Inflammatory macrophage treated with lipopolysaccharide for 4 hours (primary cell): ENCODE data around the gene VCAM1.
"Not testable (repeated sequence)": the region's sequence is repeated elsewhere in the genome, so short reads cannot be mapped to it uniquely, and the experiment has no call there.

Experiments
- DNase-seq: peaks from one replicate; pipeline ENCODE4 v3.0.0-alpha.2; 2020

The VCAM1 gene, protein sequence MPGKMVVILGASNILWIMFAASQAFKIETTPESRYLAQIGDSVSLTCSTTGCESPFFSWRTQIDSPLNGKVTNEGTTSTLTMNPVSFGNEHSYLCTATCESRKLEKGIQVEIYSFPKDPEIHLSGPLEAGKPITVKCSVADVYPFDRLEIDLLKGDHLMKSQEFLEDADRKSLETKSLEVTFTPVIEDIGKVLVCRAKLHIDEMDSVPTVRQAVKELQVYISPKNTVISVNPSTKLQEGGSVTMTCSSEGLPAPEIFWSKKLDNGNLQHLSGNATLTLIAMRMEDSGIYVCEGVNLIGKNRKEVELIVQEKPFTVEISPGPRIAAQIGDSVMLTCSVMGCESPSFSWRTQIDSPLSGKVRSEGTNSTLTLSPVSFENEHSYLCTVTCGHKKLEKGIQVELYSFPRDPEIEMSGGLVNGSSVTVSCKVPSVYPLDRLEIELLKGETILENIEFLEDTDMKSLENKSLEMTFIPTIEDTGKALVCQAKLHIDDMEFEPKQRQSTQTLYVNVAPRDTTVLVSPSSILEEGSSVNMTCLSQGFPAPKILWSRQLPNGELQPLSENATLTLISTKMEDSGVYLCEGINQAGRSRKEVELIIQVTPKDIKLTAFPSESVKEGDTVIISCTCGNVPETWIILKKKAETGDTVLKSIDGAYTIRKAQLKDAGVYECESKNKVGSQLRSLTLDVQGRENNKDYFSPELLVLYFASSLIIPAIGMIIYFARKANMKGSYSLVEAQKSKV

DNA sequence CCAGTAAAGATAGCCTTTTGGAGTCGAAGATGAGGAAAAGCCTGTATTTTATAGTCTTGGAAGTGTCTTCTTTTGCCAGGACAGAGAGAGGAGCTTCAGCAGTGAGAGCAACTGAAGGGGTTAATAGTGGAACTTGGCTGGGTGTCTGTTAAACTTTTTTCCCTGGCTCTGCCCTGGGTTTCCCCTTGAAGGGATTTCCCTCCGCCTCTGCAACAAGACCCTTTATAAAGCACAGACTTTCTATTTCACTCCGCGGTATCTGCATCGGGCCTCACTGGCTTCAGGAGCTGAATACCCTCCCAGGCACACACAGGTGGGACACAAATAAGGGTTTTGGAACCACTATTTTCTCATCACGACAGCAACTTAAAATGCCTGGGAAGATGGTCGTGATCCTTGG, at the start of gene VCAM1:
VCAM1 (plus strand) TSS at position 253 of the 400 bp plus-strand sequence; CDS start at position 372, 119 bp downstream.
- DNase-seq = no peak

DNA sequence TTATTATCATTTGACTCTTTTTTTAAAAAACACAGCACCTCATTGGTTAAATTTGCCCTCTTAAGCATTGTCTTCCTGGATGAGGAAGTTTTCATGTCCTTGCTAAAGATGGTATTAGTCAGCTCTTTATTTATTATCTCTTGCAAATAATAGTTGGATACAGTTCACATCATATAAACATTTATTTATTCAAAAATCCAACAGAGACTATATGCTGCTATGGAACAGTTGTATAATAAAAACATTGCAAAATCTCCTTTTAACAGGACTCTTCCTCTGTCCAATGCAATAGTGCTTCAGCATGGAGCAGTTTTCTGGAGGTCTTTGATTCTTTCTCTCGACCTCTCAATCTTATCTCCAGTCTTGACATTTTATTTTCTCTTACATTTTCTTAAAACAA, 49.5 kb upstream of the VCAM1 start:
- DNase-seq = no peak

DNA sequence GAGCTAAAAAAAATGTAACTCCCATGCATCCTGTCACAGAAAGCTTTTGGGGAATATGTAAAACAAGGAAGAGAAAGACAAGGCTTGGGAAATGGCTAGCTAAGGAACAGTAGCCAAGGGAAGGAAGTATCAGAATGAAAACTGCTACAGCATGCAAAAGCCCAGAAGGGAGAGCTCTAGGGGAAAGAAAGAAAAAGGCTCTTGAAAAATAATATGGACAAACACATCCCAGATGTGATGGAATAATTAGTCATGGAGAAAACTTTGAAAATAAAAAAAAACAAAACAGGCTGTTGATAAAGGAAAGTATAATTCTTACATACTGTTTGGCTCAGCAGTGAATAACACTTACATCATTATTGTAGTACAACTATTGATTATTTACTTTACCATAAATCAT, 47.9 kb upstream of the VCAM1 start:
- DNase-seq = peak; percentile 21

DNA sequence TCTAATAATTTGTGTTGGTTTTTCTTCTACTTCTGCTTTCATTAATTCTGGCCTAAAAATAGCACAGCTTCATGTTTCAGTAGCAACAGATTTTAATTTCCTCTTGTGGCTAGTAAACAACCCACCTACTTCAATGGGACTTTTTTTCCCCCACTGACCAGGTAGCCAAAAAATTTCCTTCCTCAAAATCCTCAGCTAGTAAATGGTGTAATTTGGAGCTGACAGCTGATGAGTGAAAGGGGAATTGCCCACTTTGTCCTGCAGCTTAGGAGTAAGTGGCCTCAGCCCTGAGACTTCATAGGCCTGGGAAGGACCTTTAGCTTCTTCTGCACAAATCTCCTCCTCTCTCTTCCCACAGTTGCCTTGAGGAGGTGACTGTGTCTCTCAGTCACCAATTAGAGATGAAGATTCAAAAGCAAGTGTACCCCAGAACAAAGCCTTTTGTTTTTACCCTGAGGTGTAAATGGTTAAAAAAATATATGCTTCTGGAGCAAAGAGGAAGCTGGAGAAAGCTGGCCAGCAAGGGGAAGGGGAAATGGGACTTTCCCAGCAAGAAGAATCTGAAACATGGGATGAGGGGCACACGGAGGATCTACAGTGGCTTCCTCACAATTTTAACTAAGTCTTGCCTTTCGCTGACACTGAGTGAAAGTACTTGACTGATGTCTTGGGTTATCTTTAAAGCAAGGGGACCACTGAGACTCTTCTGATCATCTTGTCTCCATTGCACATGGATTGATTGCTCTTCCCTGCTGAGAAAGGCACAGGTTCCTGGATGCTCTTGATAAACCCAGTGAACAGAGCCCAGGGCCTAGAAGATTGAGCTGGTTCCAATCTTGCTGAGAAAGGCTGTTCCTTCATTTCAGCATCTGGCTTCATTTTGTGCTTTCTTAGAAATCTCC, 35.8 kb upstream of the VCAM1 start:
- DNase-seq = peak; percentile 58

DNA sequence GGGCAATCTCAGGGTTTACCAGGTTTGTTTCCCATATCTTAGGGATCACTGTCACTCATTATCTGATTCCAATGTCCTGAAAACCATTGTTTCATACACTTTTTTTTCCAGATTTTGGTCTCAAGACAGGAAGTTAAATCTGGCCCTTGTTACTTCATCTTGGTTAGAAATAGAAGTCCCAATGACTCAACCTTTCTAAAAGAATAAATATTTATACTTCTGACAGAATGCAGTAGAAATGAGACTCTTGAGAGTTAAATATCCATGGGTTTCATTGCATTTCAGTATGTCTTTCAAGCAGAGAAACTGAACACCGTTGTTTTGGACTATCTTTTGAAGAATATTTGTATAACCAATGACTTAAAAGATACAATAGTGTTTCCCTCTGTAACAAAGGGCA, 19.8 kb upstream of the VCAM1 start:
- peak; percentile 25 for DNase-seq

DNA sequence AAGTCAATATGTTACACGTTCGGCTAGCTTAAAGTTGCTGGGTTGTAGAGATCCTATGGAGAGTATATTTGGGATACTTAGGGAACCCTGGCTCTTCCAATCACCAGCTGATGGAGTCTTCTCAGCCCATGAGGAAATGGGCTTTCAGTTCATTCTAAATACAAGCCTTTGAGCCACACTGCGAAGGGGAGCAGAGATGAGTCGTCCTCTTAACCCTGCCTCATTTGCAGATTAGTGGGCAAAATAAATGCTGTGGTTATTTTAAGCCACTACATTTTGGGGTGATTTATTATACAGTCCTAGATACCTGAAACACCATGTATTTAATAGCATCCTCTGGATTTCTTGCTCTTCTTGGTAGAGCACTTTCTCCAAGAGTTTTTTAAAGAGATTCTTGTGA, 19.0 kb upstream of the VCAM1 start:
- no peak for DNase-seq

DNA sequence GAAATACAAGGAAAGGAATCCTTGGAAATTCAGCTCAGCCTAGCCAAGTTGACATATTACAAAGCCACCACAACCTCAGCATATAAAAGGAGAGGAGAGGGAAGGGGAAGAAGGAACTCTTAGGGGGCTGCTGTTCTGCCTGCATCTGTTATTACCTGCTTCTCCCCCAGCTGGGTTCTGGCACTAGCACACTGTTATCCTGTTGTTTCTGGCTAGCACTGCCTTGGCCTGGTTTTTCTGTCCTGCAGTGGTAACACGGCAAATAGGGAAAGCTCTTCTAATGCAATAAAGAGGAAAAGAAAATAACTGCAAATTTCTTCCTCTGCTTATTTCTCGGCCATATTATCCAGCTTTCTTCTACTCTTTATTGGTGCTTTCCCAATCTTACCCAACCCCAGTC, 16.5 kb upstream of the VCAM1 start:
- no peak for DNase-seq

DNA sequence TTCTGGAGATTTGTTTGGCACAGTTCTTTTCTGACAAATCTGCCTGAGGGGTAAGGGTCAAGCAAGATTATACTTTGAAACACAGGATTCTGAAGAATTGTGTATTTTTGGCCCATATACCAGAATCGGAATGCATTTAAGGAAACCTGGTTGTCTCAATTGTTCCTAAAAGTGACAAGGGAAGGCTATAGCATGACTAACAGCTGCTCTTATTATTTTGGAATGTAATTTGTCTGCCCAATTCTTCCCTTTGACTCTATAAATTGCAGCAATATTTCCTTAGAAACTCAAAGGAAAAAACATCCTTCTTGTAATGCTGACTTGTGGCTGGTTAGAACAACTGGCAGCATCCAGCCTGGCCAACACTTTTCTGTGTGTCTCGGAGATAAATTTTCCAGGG, 15.8 kb upstream of the VCAM1 start:
- no peak for DNase-seq

DNA sequence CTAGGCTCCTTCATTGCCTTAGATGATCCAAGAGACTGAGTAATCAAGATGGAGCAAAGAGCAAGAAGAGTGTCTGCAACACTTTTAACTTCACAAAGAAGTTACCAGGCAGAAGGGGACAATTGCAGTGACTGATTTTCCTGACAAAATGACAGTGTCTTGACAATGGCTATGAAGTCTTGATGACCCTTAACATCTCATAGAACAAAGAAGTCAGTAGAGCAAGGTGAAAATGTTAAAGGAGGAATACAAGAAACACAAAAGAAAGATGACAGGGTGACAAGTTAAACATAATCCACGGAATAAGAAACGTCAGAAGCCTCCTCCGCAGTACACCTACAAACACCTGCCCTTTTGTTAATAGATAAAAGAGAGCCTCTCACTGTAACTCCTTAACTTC, 15.1 kb upstream of the VCAM1 start:
- no peak for DNase-seq

DNA sequence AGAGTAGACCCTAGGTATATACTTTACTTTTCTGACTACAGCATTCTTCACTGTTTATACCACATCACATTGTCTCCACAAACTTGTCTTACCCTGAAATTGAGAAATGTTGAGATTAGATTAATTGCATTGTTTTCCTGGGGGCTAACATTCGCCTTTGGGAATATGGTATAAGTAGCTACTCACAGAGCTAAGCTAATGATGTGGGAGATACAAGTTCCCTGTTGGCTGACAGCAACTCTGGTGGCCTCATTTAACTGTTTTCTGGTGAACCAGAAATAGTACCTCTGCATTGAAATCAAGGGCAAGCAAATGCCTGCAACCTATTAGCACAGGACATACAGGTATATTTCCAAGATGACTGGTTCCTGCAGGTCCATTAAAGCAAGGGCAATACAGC, 13.2 kb upstream of the VCAM1 start:
- no peak for DNase-seq

DNA sequence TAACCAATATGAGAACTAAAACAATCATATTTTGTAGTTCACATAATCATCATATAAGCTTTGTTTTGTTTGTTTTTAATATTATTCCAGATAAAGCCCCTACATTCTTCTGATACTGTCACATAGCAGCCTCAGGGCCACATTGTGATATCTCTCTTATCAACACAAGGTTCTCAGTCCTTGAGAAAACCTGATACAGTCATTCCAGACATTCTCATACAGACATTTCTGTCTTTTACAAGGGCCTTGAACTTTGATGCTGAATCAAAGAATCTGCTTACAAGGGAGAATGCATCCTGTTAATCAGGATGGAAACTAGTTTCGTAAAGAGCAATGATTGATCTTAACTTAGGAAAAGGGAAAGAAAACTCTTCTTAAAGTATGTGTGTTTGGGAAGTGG, 12.7 kb upstream of the VCAM1 start:
- DNase-seq = no peak

DNA sequence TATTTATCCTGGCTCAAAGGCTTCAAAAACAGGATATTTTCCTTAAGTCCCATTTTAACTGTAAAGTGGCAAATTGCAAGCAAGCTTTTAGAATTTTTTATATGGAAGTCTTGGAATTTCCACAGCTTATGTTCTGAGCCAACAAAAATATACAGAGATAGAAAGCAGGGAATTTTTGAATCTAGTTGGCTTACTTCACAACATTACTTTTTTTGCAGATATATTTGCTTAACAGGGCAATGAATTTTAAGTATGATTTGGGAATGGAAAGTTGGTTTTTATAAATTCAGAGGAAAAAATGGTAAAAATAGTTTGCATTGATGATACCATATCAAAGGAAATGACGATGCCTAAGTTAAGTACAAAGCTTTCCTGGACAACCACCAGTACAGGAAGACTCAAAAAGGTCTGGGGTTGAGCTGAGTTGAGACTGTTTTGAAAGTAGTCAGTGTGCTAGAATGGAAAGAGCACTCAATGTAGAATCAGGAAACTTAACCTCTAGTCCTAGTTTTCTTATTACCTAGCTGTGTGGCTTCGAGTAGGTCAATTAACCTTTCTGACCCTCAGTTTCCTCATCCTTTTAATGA, 11.0 kb upstream of the VCAM1 start:
- no peak for DNase-seq

DNA sequence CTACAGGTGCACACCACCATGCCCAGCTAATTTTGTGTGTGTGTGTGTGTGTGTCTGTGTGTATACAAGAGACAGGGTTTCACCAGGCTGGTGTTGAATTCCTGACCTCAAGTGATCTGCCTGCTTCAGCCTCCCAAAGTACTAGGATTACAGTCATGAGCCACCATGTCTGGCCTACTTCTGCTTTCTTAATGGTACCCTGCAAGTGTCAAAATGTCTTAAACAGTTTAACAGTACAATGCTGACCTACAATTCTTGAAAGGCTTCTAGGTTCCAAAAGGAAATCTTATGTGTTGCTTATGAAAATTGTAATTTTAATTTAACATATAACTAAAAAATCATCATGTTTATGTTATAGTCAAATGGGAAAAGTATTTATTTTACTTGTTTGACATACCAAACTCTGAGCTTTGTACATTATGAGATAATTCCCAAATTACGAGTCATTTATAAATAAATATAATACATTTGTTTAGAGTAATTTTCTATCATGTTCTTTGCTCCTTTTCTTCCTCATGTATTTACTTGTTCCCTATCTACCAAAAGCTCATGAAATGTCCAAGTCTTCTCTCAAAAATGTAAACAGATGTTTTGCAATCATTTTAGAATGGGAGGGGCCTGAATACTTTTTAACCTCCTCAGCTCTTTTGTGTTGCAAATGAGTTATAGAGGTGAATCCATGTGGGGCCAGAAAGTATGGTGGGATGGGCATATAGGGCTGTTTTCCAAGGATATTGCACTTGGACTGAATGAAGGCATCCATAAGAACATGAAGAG, 8.4 kb upstream of the VCAM1 start:
- DNase-seq = no peak

DNA sequence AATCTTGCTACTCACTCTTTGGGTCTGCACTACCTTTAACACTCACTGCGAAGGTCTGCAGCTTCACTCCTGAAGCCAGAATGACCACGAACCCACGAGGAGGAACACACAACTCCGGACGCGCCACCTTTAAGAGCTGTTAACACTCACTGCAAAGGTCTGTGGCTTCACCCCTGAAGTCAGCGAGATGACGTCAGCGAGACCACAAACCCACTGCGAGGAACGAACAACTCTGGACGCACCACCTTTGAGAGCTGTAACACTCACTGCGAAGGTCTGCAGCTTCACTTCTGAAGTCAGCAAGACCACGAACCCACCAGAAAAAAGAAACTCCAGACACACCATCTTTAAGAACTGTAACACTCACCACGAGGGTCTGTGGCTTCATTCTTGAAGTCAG, 6.5 kb upstream of the VCAM1 start:
- not testable (repeated sequence) for DNase-seq

DNA sequence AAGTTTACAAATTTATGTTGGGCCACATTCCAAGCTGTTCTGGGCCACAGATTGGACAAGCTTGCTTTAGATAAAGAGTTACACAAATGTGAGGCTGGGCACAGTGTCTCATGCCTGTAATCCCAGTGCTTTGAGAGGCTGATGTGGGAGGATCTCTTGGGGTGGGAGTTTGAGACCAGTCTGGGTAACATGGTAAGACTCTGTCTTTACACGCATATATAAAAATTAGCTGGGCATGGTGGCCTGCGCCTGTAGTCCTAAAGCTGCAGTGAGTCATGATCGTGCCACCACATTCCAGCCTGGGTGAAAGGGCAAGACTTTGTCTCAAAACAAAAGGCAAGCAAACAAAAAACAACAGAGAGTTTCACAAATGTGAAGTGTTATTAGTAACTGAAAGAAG, 5.9 kb upstream of the VCAM1 start:
- no peak for DNase-seq

DNA sequence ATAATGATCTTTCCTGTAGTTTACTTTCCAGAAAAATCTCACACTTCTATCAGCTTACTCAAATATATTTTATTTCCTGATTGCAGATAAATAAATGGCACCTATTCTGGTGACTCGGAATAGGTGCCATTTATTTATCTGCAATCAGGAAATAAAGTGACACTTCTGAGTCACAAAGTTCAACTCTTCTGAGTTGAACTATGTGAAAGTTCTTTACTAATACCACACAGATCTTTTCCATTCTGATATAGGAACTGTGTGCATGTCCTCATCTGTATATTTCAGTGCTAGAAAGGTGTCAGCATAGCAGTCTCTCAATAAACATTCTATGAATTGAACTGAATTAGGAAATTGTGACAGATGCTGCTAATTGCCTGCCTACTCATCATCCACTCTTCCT, 4.9 kb upstream of the VCAM1 start:
- DNase-seq = no peak

DNA sequence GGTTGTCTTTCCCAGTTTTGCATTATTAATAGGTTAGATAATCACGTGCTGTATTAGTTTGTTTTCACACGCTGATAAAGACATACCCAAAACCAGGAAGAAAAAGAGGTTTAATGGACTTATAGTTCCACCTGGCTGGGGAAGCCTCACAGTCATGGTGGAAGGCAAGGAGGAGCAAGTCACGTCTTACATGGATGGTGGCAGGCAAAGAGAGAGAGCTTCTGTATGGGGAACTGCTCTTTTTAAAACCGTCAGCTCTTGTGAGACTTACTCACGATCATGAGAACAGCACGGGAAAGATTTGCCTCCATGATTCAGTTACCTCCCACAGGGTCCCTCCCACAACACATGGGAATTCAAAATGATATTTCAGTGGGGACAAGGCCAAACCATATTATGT, 2.3 kb upstream of the VCAM1 start:
- DNase-seq = peak; percentile 13

DNA sequence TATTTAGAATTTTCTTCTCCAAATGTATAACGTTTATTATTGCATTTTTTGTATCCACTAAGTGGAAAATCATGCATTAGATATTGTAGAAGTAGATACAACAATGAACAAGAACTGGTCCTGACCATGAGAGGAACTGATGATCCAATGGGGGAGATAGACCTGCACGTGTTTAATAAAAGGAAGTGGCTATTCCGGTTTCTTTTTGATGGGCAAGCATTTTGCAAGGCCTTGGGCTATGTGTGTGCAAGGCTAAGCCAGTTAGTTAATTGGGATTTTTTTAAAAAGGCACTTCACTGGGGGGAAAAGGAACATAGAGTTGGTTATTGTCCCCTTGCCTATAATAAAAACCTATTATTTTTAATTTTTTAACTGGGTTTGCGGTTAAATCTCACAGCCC, 961 bp upstream of the VCAM1 start:
- DNase-seq = peak; percentile 86

DNA sequence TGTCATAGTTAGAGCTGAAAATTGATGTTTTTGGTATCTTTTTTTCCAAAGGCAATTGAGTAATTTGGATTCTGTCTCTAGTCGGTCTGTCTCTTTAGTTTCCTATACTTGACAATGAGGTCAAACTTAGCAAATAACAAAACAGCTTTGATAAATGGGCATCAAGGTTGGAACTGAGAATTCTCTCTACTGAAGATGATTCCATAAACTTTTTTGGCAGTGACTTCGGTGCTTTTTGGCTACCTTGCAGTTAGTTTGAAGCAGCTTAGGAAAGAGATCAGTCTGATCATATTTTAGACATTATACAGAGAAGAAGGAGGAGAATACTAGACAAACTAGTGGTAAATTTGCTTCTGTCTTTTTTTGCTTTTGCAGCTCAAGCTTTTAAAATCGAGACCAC, 559 bp downstream of the VCAM1 start:
- no peak for DNase-seq

DNA sequence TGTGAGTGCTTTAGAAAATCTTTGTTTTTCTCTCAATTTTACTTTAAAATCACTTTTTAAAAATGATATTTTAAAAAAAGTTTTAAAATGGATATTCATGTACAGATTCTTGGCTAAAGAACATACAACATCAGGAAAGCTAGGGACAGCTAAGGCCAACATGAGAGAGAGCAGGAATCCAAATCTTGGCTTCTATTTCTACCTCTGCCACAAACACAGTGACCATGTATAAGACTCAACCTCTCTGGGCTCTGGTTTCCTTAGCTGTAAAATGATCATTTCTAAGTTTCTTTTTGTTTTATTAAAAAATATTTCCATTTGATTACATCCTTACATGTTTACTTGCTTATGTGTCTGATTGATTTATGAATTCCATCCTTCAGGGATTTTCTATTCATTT, 1.2 kb downstream of the VCAM1 start:
- no peak for DNase-seq

DNA sequence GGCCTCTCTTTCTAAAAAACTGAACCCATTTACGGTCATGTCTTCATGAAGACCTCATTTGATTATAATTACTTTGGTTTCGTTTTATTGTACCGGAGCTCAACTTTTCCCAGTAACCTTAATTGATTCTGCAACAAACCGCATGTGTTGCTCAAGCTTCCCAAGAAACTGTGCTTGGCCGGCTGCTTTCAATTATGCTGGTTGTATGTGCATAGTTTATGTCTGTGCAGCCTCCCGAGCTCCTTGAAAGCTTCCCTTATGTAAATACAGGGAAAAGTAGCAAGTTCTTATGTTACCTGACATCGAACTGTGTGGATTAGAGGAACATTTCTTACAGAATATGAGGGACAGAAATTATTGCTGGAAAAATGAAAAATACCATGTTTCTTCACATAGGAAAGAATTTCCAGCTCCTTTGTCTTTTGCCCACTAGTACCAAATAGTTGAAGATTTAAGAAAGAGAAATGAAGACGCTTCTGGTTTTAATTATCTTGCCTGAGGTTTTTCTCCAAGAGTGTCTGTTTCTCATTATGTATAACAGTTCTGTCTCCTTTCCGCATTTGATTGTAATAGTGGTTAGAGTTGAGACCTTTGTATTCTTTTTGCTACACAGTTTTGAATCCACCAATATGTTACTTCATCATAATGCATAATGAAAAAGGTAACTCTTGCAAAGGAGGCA, 2.1 kb downstream of the VCAM1 start:
- no peak for DNase-seq

DNA sequence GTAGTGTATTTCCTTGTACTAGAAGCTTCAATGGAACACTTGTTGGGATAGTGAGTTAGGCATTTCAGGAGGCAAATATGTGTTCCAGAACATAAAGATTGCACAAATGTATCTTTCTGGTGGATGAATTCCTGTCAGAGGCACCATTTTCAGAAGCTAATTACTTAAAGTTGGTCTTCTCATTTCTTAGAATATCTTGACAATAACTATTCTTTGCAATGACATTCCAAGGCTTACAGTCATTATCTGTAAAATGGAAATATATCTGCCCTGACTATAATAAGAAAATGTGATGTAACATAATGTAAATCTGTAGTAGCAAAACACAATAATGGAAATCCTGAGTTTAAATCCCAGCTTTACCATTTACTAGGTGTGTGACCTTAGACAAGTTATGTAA, 2.7 kb downstream of the VCAM1 start:
- no peak for DNase-seq
